IMR-90 (cell line): ENCODE results near the gene PSMB2. TPM values are rescaled to one million over a fixed set of nuclear protein-coding genes. Genes with fewer than 3 reads are reported as not detected.

Source experiments
- ATAC-seq: fragments of 200-7000 bp; cut with Tn5 transposase; 2 replicates; pipeline ENCODE4 v1.9.1; 2020; ENCODE audit warnings: low read depth, mild to moderate bottlenecking, moderate library complexity
- BruUV-seq: library from RNA; stranded (reverse); fragments of 400-500 nt; replicated peaks from 2 replicates; lab custom pipeline; 2021; lab: Mats Ljungman, UMichigan
- CTCF ChIA-PET: fragments of 300-600 bp; formaldehyde crosslinking; extraction: SDS; loops from one replicate; lab custom pipeline; 2021; ENCODE audit warnings: antibody characterized with exemption; lab: Yijun Ruan, JAX
- POLR2A ChIA-PET: fragments of 300-600 bp; sonication (Branson Sonifier 250); formaldehyde crosslinking; loops from one replicate; lab custom pipeline; 2022; ENCODE audit warnings: antibody characterized with exemption; ENCODE audit not compliant: unreplicated experiment; lab: Charles Lee
- DNase-seq: peaks from one replicate; pipeline ENCODE4 v3.0.0; 2013
- H2AFZ ChIP-seq: replicated peaks from 2 replicates; pipeline ENCODE3; 2013; ENCODE audit warnings: low read length, mild to moderate bottlenecking; ENCODE audit not compliant: poor library complexity
- H2AK5ac ChIP-seq: 2 replicates; pipeline ENCODE4 v1.6.1; 2013; ENCODE audit warnings: low read depth, low read length, inconsistent platforms
- H2AK9ac ChIP-seq: replicated peaks from 2 replicates; pipeline ENCODE3; 2013; ENCODE audit warnings: mild to moderate bottlenecking, low read depth, low read length, moderate library complexity; ENCODE audit not compliant: poor library complexity
- H2BK120ac ChIP-seq: 2 replicates; pipeline ENCODE4 v1.6.1; 2013; ENCODE audit warnings: low read depth, low read length, inconsistent platforms
- H2BK15ac ChIP-seq: 3 replicates; pipeline ENCODE4 v1.6.1; 2013; ENCODE audit warnings: low read depth, low read length, inconsistent platforms
- H2BK20ac ChIP-seq: 2 replicates; pipeline ENCODE4 v1.6.1; 2013; ENCODE audit warnings: low read depth, mild to moderate bottlenecking, inconsistent platforms, low read length, moderate library complexity
- H2BK5ac ChIP-seq: 2 replicates; pipeline ENCODE4 v1.6.1; 2013; ENCODE audit warnings: mild to moderate bottlenecking, low read depth, low read length, inconsistent platforms; ENCODE audit not compliant: poor library complexity, severe bottlenecking
- H3K14ac ChIP-seq: replicated peaks from 2 replicates; pipeline ENCODE4 v1.6.1; 2013; ENCODE audit warnings: low read depth, low read length, inconsistent platforms
- H3K18ac ChIP-seq: 2 replicates; pipeline ENCODE4 v1.6.1; 2013; ENCODE audit warnings: low read depth, low read length, control low read depth
- H3K23ac ChIP-seq: 2 replicates; pipeline ENCODE4 v1.6.1; 2013; ENCODE audit warnings: low read depth, low read length, inconsistent platforms
- H3K27ac ChIP-seq: 2 replicates; pipeline ENCODE4 v1.5.1; 2013; ENCODE audit warnings: mild to moderate bottlenecking, control low read depth, low read length; ENCODE audit not compliant: insufficient read depth
- H3K27me3 ChIP-seq: 2 replicates; pipeline ENCODE4 v1.6.1; 2013; ENCODE audit warnings: low read length; ENCODE audit not compliant: control insufficient read depth, insufficient read depth
- H3K36me3 ChIP-seq: 2 replicates; pipeline ENCODE4 v1.6.1; 2013; ENCODE audit warnings: low read length, mixed read lengths; ENCODE audit not compliant: control insufficient read depth, insufficient read depth
- H3K4ac ChIP-seq: 2 replicates; pipeline ENCODE4 v1.6.1; 2013; ENCODE audit warnings: low read depth, low read length, inconsistent platforms
- H3K4me1 ChIP-seq: 2 replicates; pipeline ENCODE4 v1.6.1; 2013; ENCODE audit warnings: low read length, mixed read lengths; ENCODE audit not compliant: control insufficient read depth, insufficient read depth
- H3K4me2 ChIP-seq: 2 replicates; pipeline ENCODE4 v1.6.1; 2013; ENCODE audit warnings: low read depth, mild to moderate bottlenecking, control low read depth, low read length, moderate library complexity
- H3K4me3 ChIP-seq: 2 replicates; pipeline ENCODE4 v1.5.1; 2013; ENCODE audit warnings: low read depth, mild to moderate bottlenecking, control low read depth, low read length, moderate library complexity; ENCODE audit not compliant: insufficient read depth
- H3K56ac ChIP-seq: 2 replicates; pipeline ENCODE4 v1.6.1; 2013; ENCODE audit warnings: low read length, inconsistent platforms; ENCODE audit not compliant: insufficient read depth; ENCODE audit errors: extremely low read depth
- H3K79me1 ChIP-seq, 2 experiments: 2 replicates each; pipeline ENCODE4 v1.6.1; 2013; ENCODE audit warnings: low read length in 2 of 2, inconsistent platforms in 1 of 2, low read depth in 1 of 2
- H3K9ac ChIP-seq: 2 replicates; pipeline ENCODE4 v1.6.1; 2013; ENCODE audit warnings: low read depth, low read length, control low read depth
- H3K9me1 ChIP-seq: 2 replicates; pipeline ENCODE4 v1.6.1; 2013; ENCODE audit warnings: low read length, inconsistent platforms; ENCODE audit not compliant: insufficient read depth
- H3K9me3 ChIP-seq: 2 replicates; pipeline ENCODE4 v1.6.1; 2013; ENCODE audit warnings: low read length; ENCODE audit not compliant: control insufficient read depth, insufficient read depth
- H4K20me1 ChIP-seq: 2 replicates; pipeline ENCODE4 v1.6.1; 2013; ENCODE audit warnings: low read length, inconsistent platforms; ENCODE audit not compliant: insufficient read depth
- H4K5ac ChIP-seq: 2 replicates; pipeline ENCODE4 v1.6.1; 2013; ENCODE audit warnings: mild to moderate bottlenecking, low read depth, low read length, control low read depth
- H4K8ac ChIP-seq, 2 experiments: 2 replicates each; pipeline ENCODE4 v1.6.1; 2013; ENCODE audit warnings: low read depth in 2 of 2, low read length in 2 of 2, control low read depth in 1 of 2, inconsistent platforms in 1 of 2
- H4K91ac ChIP-seq: 2 replicates; pipeline ENCODE4 v1.6.1; 2013; ENCODE audit warnings: low read depth, low read length, inconsistent platforms; ENCODE audit not compliant: insufficient read depth
- ELK1 ChIP-seq: fragments of 150-350 bp; IDR thresholded peaks from 2 replicates; pipeline ENCODE4 v1.6.1; 2016; ENCODE audit warnings: low read depth, mild to moderate bottlenecking, low read length, moderate library complexity, borderline replicate concordance
- MAZ ChIP-seq: IDR thresholded peaks from 2 replicates; pipeline ENCODE4 v1.6.1; 2012; ENCODE audit warnings: low read depth, mild to moderate bottlenecking, low read length, improper control_type of control experiment, moderate library complexity, borderline replicate concordance
- MXI1 ChIP-seq: IDR thresholded peaks from 2 replicates; pipeline ENCODE4 v1.6.1; 2012; ENCODE audit warnings: low read depth, mild to moderate bottlenecking, low read length, moderate library complexity, borderline replicate concordance
- NFE2L2 ChIP-seq: fragments of 150-350 bp; IDR thresholded peaks from 2 replicates; pipeline ENCODE4 v1.6.1; 2016; ENCODE audit warnings: low read depth, mild to moderate bottlenecking, low read length
- POLR2A ChIP-seq: IDR thresholded peaks from 2 replicates; pipeline ENCODE4 v1.6.1; 2012; ENCODE audit warnings: mild to moderate bottlenecking, low read depth, low read length
- RCOR1 ChIP-seq: IDR thresholded peaks from 2 replicates; pipeline ENCODE4 v1.6.1; 2012; ENCODE audit warnings: mild to moderate bottlenecking, low read length, improper control_type of control experiment; ENCODE audit not compliant: insufficient replicate concordance
- RFX5 ChIP-seq: IDR thresholded peaks from 2 replicates; pipeline ENCODE4 v1.8.0; 2012; ENCODE audit warnings: low read depth, mild to moderate bottlenecking, low read length, moderate library complexity
- USF2 ChIP-seq: fragments of 150-350 bp; IDR thresholded peaks from 2 replicates; pipeline ENCODE4 v1.6.1; 2017; ENCODE audit warnings: mild to moderate bottlenecking, antibody characterized with exemption, low read length, low read depth
- WGBS, 2 experiments: methylation state at CpG; one replicate each; pipeline versions ENCODE4 v1.1.5 to v1.1.7; 2013; ENCODE audit warnings: missing lambda C conversion rate in 2 of 2; ENCODE audit not compliant: insufficient read length in 1 of 2; ENCODE audit errors: extremely low coverage in 2 of 2; 5-methylcytosine and 5-hydroxymethylcytosine counted together
- dilution Hi-C: fragments of 300-500 bp; cut with HindIII; formaldehyde crosslinking; loops from one replicate; pipeline ENCODE4 v1.14.3; 2018; ENCODE audit warnings: low sequenced_read_pairs; ENCODE audit not compliant: unreplicated experiment
- in situ Hi-C: fragments of 300-500 bp; cut with MboI; formaldehyde crosslinking; loops from 3 replicates; pipeline ENCODE4 v1.14.3; 2019; ENCODE audit warnings: low sequenced_read_pairs, inconsistent platforms, mixed read lengths
- intact Hi-C: fragments of 100-400 bp; cut with micrococcal nuclease; formaldehyde crosslinking; loops from 2 replicates; pipeline ENCODE4 v1.10.0; 2022
- polyA plus RNA-seq, 3 experiments: library from polyadenylated mRNA; depleted of rRNA; stranded (reverse); fragments of >200 nt; gene quantifications; 2 replicates each; pipeline ENCODE4 v1.2.3, GENCODE V29; 2012; ENCODE audit warnings: low replicate concordance in 1 of 3
- total RNA-seq: library from RNA; depleted of rRNA; stranded (reverse); fragments of >200 nt; gene quantifications from 2 replicates; pipeline ENCODE4 v1.2.3, GENCODE V29; 2012

PSMB2 gene
- total and polyA plus RNA-seq, 2 of the 4 experiments (the other 2 are of a cell fraction), result 23.8 to 86.2 TPM

- Histone ChIP-seq H4K5ac (no peak overlapping the region), H3K56ac (no peak overlapping the region), H3K4ac (no peak overlapping the region), H2BK120ac (no peak overlapping the region), H2AFZ (no peak overlapping the region), H2BK15ac (no peak overlapping the region), H4K91ac (no peak overlapping the region), H3K4me3 (no peak overlapping the region), H4K8ac (no peak overlapping the region), H3K36me3 (peaks cover 41% of the 10 kb centered on the region), H2BK5ac (no peak overlapping the region), H2AK5ac (no peak overlapping the region), H3K18ac (no peak overlapping the region), H3K9me3 (no peaks in the 10 kb centered on the region), H3K27me3 (no peaks in the 10 kb centered on the region), H3K27ac (no peak overlapping the region), H3K14ac (no peak overlapping the region), H3K4me2 (no peak overlapping the region), H3K4me1 (no peaks in the 10 kb centered on the region; the same call in 1 of the 2 replicates), H2AK9ac (no peak overlapping the region), H4K20me1 (peaks cover 32% of the 10 kb centered on the region), H2BK20ac (no peak overlapping the region), H3K9me1 (no peaks in the 10 kb centered on the region), H3K23ac (no peak overlapping the region), H3K79me1 (peaks cover 2 to 15% of the 10 kb centered on the region in 2 experiments; a peak in 1 of 4 replicates), H3K9ac (no peak overlapping the region)
- ATAC-seq (no peak), DNase-seq (no peak)
- dilution Hi-C loops, result no loop called here
- BruUV-seq, result no TSS peak
- ChIA-PET CTCF (interaction anchor here (0.6 to 1.7 kb wide), 6 partner anchors 10 to 162 kb away, joined by 3 to 21 read pairs (median 4); no protein-coding TSS in a partner anchor), POLR2A (interaction anchor here (0.6 kb wide), 2 partner anchors 12 to 176 kb away, joined by 3 to 8 read pairs; no protein-coding TSS in a partner anchor)
- WGBS, 2 experiments, result 97% methylated on average over 5 of the region's 28 CpGs; no CpG with 5 or more reads in 1 of the 2 experiments
- TF ChIP-seq MAZ (no peak), RFX5 (no peak), USF2 (no peak), RCOR1 (no peak), MXI1 (no peak), ELK1 (no peak), POLR2A (no peak), NFE2L2 (no peak)
- intact Hi-C loops, result loop anchor here (1.0 kb wide), 1 partner anchor 114 kb away; no protein-coding TSS in a partner anchor
- in situ Hi-C loops, result loop anchor here (5.0 to 10.0 kb wide), 3 partner anchors 113 to 370 kb away; partner anchors contain the start of gene SFPQ
Observed at GRCh38 chr1:35564884-35565741, 76.2 kb downstream of the PSMB2 start.
